Gastroesophageal sphincter (tissue), 3 donors: ENCODE data around the gene BNIPL.

Source experiments
- POLR2A ChIP-seq, 2 donors: fragments of 450-650 bp; IDR thresholded peaks; one replicate each; pipeline ENCODE4 v1.6.1; 2017; ENCODE audit warnings: antibody characterized with exemption in 2 of 2, mild to moderate bottlenecking in 2 of 2, moderate library complexity in 1 of 2
- TF ChIP-seq, protein P1 (sequence below), 4 experiments: fragments of 200-600 bp in 2 of 4; fragments of 450-650 bp in 2 of 4; sonication (generic) in 1 of 4; IDR thresholded peaks; one replicate each; pipeline ENCODE4 v1.5.1; 2017 to 2019; ENCODE audit warnings: antibody characterized with exemption in 4 of 4, mild to moderate bottlenecking in 2 of 4, moderate library complexity in 2 of 4

DNA sequence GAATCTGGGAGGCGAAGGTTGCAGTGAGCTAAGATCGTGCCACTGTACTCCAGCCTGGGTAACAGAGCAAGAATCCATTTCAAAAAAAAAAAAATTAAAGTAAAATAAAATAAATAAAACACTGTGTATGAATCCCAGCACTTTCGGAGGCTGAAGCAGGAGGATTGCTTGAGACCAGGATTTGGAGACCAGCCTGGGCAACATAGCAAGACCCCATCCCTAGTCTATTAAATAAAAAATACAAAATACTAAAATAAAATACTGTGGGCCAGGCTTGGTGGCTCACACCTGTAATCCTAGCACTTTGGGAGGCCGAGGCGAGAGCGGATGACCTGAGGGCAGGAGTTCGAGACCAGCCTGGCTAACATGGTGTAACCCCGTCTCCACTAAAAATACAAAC, 4.2 kb upstream of the BNIPL start:
- no peak for TF ChIP-seq POLR2A (IDR thresholded peaks at IDR 0.05)
- TF ChIP-seq, protein P1, sequence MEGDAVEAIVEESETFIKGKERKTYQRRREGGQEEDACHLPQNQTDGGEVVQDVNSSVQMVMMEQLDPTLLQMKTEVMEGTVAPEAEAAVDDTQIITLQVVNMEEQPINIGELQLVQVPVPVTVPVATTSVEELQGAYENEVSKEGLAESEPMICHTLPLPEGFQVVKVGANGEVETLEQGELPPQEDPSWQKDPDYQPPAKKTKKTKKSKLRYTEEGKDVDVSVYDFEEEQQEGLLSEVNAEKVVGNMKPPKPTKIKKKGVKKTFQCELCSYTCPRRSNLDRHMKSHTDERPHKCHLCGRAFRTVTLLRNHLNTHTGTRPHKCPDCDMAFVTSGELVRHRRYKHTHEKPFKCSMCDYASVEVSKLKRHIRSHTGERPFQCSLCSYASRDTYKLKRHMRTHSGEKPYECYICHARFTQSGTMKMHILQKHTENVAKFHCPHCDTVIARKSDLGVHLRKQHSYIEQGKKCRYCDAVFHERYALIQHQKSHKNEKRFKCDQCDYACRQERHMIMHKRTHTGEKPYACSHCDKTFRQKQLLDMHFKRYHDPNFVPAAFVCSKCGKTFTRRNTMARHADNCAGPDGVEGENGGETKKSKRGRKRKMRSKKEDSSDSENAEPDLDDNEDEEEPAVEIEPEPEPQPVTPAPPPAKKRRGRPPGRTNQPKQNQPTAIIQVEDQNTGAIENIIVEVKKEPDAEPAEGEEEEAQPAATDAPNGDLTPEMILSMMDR (IDR thresholded peaks at IDR 0.05): no peak
